ENCODE results near the gene TLR7. TPM values are rescaled to one million over a fixed set of nuclear protein-coding genes. Genes with fewer than 3 reads are reported as not detected.
A peak's percentile ranks its signal among the peaks of the same experiment; 100 is the strongest.

Gene TLR7
- total and polyA plus RNA-seq, 2 of the 13 experiments (the other 11 are each of a cell fraction or from before 2014, with no cell fraction given): not detected

DNA sequence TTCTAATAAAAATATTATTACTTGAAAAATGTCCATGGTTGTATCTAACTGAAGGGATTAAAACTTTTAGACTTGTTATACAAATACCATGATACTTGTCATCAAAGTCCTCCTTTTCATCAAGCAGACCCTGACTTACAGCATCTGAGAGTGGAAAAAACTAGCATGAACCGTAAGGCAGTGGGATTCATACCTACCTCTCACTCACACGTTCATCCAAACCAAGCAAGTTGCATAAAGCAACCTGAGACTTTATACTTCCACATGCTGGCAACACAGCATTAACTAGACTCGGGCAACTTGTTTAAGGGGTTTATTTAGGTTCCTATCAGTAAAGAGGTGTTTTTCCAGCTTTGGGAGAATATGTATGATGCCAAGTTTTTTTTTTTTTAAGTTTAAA, 22.6 kb upstream of the TLR7 start:
- no peaks in the 10 kb centered on the region for H4K20me1 ChIP-seq (ENCODE audit: insufficient read depth, low read length)
- FAIRE-seq (peak; percentile 15), ATAC-seq (peak; percentile 81), DNase-seq (ENCODE audit: low spot score) (peak; percentile 31)
- no peaks in the 10 kb centered on the region for H3K79me2 ChIP-seq (ENCODE audit: insufficient read depth, low read length)
- WGBS (ENCODE audit: low lambda C conversion rate): 0% methylated on average over 1 of the region's 3 CpGs
- peaks cover 41% of the 10 kb centered on the region for H3K4me1 ChIP-seq (ENCODE audit: insufficient read depth, low read length)
- peak overlapping the region; percentile 65 for H3K4me2 ChIP-seq (ENCODE audit: low read depth, low read length)
- POLR2A ChIA-PET: interaction anchor here (0.9 to 1.3 kb wide), 5 partner anchors 10 to 890 kb away, joined by 3 to 6 read pairs (median 4); partner anchors contain the start of genes OFD1, PRPS2 and TRAPPC2
- H3K27ac ChIP-seq (ENCODE audit: extremely low read length, insufficient read depth, low read length): peak overlapping the region; percentile 96
- TSS peak; percentile 99 for BruUV-seq (replicated peaks)
- in situ Hi-C loops (cut with HindIII; ENCODE audit: extremely low pct_ligation_motif_present, low pct_unique_long_range_greater_than_20kb) (no loop called here), intact Hi-C loops (cut with micrococcal nuclease; ENCODE audit: unreplicated experiment) (no loop called here)
- H3K9me3 ChIP-seq (ENCODE audit: low read length): no peaks in the 10 kb centered on the region
- TF ChIP-seq TP53 (CRISPR knock-in tag; conservative IDR thresholded peaks at IDR 0.05) (no peak), CREB1 (IDR thresholded peaks at IDR 0.05) (no peak), CREB1 (CRISPR knock-in tag; IDR thresholded peaks at IDR 0.05) (0 out of 2 replicates have a peak, but pooled peaks have one; percentile 10)
- CTCF ChIA-PET (ENCODE audit: low intra/inter-chr PET ratio, low total read pairs): no interaction called here
- H3K27me3 ChIP-seq (ENCODE audit: control insufficient read depth in 1 of 2, insufficient read depth in 2 of 2, low read length in 2 of 2): no peaks in the 10 kb centered on the region
- peak overlapping the region; percentile 61 for H3K9ac ChIP-seq (ENCODE audit: insufficient read depth, low read depth, low read length)
- H3K36me3 ChIP-seq (replicated peaks in 1 of 2; ENCODE audit: control insufficient read depth in 1 of 2, insufficient read depth in 2 of 2, low read length in 2 of 2): no peaks in the 10 kb centered on the region
- peak overlapping the region; percentile 33 to 59 (median 55); a peak in 4 of 6 replicates for H3K4me3 ChIP-seq (replicated peaks in 1 of 3; ENCODE audit: insufficient read depth in 1 of 3, low read depth in 2 of 3, low read length in 3 of 3)
- H2AFZ ChIP-seq (ENCODE audit: low read length): no peak overlapping the region

DNA sequence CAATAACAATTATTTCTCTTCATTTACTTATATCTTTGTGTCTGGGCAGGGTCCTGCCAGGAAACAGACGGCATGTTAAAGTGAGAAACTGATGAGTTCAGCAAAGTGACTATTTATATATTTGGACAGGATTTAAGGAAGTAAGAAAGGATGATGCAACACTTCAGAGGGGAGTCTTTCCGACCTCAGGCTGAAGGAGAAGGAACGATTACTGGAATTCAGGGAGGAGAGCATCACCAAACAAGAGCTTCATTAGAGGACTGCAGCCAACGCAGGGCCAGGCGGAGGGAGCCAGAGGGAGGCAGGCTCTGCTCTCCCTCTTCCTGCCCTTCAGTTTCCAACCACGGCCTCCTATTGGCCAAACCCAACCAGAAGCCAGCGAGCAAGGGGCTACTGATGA, 1.5 kb upstream of the TLR7 start:
- no peak for DNase-seq (ENCODE audit: low spot score)
- ATAC-seq: no peak
- in situ Hi-C loops (cut with HindIII; ENCODE audit: extremely low pct_ligation_motif_present, low pct_unique_long_range_greater_than_20kb) (no loop called here), intact Hi-C loops (cut with micrococcal nuclease; ENCODE audit: unreplicated experiment) (no loop called here)
- no peak overlapping the region for H3K4me2 ChIP-seq (ENCODE audit: low read depth, low read length)
- no peaks in the 10 kb centered on the region for H4K20me1 ChIP-seq (ENCODE audit: insufficient read depth, low read length)
- H3K4me1 ChIP-seq (ENCODE audit: insufficient read depth, low read length): no peaks in the 10 kb centered on the region
- no peaks in the 10 kb centered on the region for H3K9me3 ChIP-seq (ENCODE audit: low read length)
- no peaks in the 10 kb centered on the region for H3K79me2 ChIP-seq (ENCODE audit: insufficient read depth, low read length)
- CTCF ChIA-PET (ENCODE audit: low intra/inter-chr PET ratio, low total read pairs): no interaction called here
- no peak for FAIRE-seq
- H3K9ac ChIP-seq (ENCODE audit: insufficient read depth, low read depth, low read length): no peak overlapping the region
- TF ChIP-seq GABPB1 (CRISPR knock-in tag; IDR thresholded peaks at IDR 0.05) (no peak), RAD21 (CRISPR knock-in tag; IDR thresholded peaks at IDR 0.05) (no peak), ZNF121 (CRISPR knock-in tag; IDR thresholded peaks at IDR 0.05) (no peak), ZNF660 (CRISPR knock-in tag; IDR thresholded peaks at IDR 0.05; ENCODE audit: borderline replicate concordance, low read depth) (no peak), ZFP36 (IDR thresholded peaks at IDR 0.05; ENCODE audit: borderline replicate concordance, low read depth, low read length, partially characterized antibody) (no peak), SP2 (CRISPR knock-in tag; IDR thresholded peaks at IDR 0.05) (no peak), TCF12 (IDR thresholded peaks at IDR 0.05) (no peak), TCF12 (CRISPR knock-in tag; IDR thresholded peaks at IDR 0.05) (no peak), GTF2F1 (IDR thresholded peaks at IDR 0.05; ENCODE audit: low read length) (no peak)
- H3K27ac ChIP-seq (ENCODE audit: extremely low read length, insufficient read depth, low read length): no peak overlapping the region
- no peak overlapping the region for H2AFZ ChIP-seq (ENCODE audit: low read length)
- H3K27me3 ChIP-seq (ENCODE audit: control insufficient read depth in 1 of 2, insufficient read depth in 2 of 2, low read length in 2 of 2): no peaks in the 10 kb centered on the region
- no peaks in the 10 kb centered on the region for H3K36me3 ChIP-seq (replicated peaks in 1 of 2; ENCODE audit: control insufficient read depth in 1 of 2, insufficient read depth in 2 of 2, low read length in 2 of 2)
- WGBS (ENCODE audit: low lambda C conversion rate): 0% methylated on average over 3 of the region's 7 CpGs
- no TSS peak for BruUV-seq (replicated peaks)
- H3K4me3 ChIP-seq (replicated peaks in 1 of 3; ENCODE audit: insufficient read depth in 1 of 3, low read depth in 2 of 3, low read length in 3 of 3): no peak overlapping the region
- POLR2A ChIA-PET: no interaction called here

Measured in HepG2 (cell line).